Gastrocnemius medialis (tissue), 4 donors: Measurements from ENCODE around the gene SAC3D1.

Experiments
- CTCF ChIP-seq, 5 experiments: fragments of 450-650 bp in 3 of 5; fragments of 200-600 bp in 2 of 5; sonication (generic) in 2 of 5; IDR thresholded peaks in 4 of 5; conservative IDR thresholded peaks in 1 of 5; 1 replicate in 4 of 5; 2 replicates in 1 of 5; pipeline ENCODE4 v1.5.1; 2016 to 2019; ENCODE audit warnings: antibody characterized with exemption in 5 of 5, mild to moderate bottlenecking in 3 of 5, moderate library complexity in 3 of 5
- POLR2A ChIP-seq, 2 donors: fragments of 450-650 bp; IDR thresholded peaks; one replicate each; pipeline ENCODE4 v1.6.1; 2017; ENCODE audit warnings: antibody characterized with exemption in 2 of 2, mild to moderate bottlenecking in 2 of 2, moderate library complexity in 2 of 2

- no peak for TF ChIP-seq CTCF (IDR thresholded peaks at IDR 0.05 in 4 of 5, conservative IDR thresholded peaks at IDR 0.05 in 1 of 5)
- TF ChIP-seq POLR2A (IDR thresholded peaks at IDR 0.05) = no peak
Observed at GRCh38 chr11:65067446-65067845, 26.4 kb downstream of the SAC3D1 start.
